Right cardiac atrium (tissue), 5 donors: ENCODE results near the gene TMEM18. TPM values are rescaled to one million over a fixed set of nuclear protein-coding genes. Genes with fewer than 3 reads are reported as not detected.

Experiments
- ATAC-seq, 2 donors: fragments of 200-7000 bp; cut with Tn5 transposase; one replicate each; pipeline versions ENCODE4 v1.8.0 to v1.9.1; 2020; ENCODE audit warnings: moderate library complexity in 2 of 2, mild to moderate bottlenecking in 1 of 2
- DNase-seq, 3 donors: peaks; one replicate each; pipeline ENCODE4 v3.0.0-alpha.2; 2020
- H3K27ac ChIP-seq: one replicate; pipeline ENCODE4 v1.5.1; 2013; ENCODE audit warnings: mild to moderate bottlenecking, low read length, control low read depth, moderate library complexity
- H3K27me3 ChIP-seq: one replicate; pipeline ENCODE4 v1.6.1; 2013; ENCODE audit not compliant: control insufficient read depth, insufficient read depth
- H3K4me1 ChIP-seq: one replicate; pipeline ENCODE4 v1.6.1; 2013; ENCODE audit warnings: low read length; ENCODE audit not compliant: control insufficient read depth, insufficient read depth
- H3K4me3 ChIP-seq: one replicate; pipeline ENCODE4 v1.5.1; 2013; ENCODE audit warnings: low read length, control low read depth
- H3K9me3 ChIP-seq: one replicate; pipeline ENCODE4 v1.6.1; 2013; ENCODE audit warnings: low read length; ENCODE audit not compliant: control insufficient read depth
- WGBS: extraction: QIAGEN DNeasy Blood & Tissue Kit; methylation state at CpG from one replicate; pipeline ENCODE4 v1.1.7; 2013; 5-methylcytosine and 5-hydroxymethylcytosine counted together
- intact Hi-C, 4 donors: fragments of 100-400 bp; cut with DNase I; formaldehyde crosslinking; loops; one replicate each; pipeline versions ENCODE4 v1.11.0 to v1.14.0; 2022 to 2023
- polyA plus RNA-seq: library from polyadenylated mRNA; stranded (reverse); fragments of 200-250 nt; gene quantifications from one replicate; pipeline ENCODE4 v1.2.3, GENCODE V29; 2013
- total RNA-seq, 4 donors: library from RNA; stranded (reverse); fragmentation: NEBNext Ultra II Directional; extraction: Animal tissue kit (Norgen Biotek cat#: 25700); gene quantifications; one replicate each; pipeline ENCODE4 v1.2.1, GENCODE V29; 2021
- donor health status: healthy with polysubstance abuse.
- donor health status: DM: no; HTN: yes; CAD: no.
- donor health status: DM: no; HTN: no; CAD: no.
- donor health status: DM: no; HTN: yes; CAD: no; lungs with severe emphysema.
- donor health status: DM: yes; HTN: yes; CAD: no.

TMEM18 gene
- total and polyA plus RNA-seq, 5 donors: 10.6 to 16.4 (median 14.8) TPM

GRCh38 chr2:650343-651310 is 26.6 kb downstream of the TMEM18 start:
- intact Hi-C loops: no loop called here
- Histone ChIP-seq H3K4me1 (no peaks in the 10 kb centered on the region), H3K4me3 (no peak overlapping the region), H3K27me3 (no peaks in the 10 kb centered on the region), H3K9me3 (no peaks in the 10 kb centered on the region), H3K27ac (no peak overlapping the region)
- DNase-seq (no peak), ATAC-seq (no peak)
- 86% methylated on average over 25 of the region's 25 CpGs for WGBS

GRCh38 chr2:649426-650342 is 27.5 kb downstream of the TMEM18 start:
- no peak for ATAC-seq

GRCh38 chr2:648476-649424 is 28.5 kb downstream of the TMEM18 start:
- DNase-seq: no peak

More at GRCh38 chr2:649426-650342, 27.5 kb downstream of the TMEM18 start:
- DNase-seq: no peak
- intact Hi-C loops: no loop called here
- Histone ChIP-seq H3K9me3 (no peaks in the 10 kb centered on the region), H3K27me3 (no peaks in the 10 kb centered on the region), H3K4me3 (no peak overlapping the region), H3K27ac (no peak overlapping the region), H3K4me1 (no peaks in the 10 kb centered on the region)
- 88% methylated on average over 20 of the region's 20 CpGs for WGBS

GRCh38 chr2:647691-648231 is 29.4 kb downstream of the TMEM18 start:
- DNase-seq: no peak
- no peaks in the 10 kb centered on the region for H3K9me3 ChIP-seq
- no peak overlapping the region for H3K4me3 ChIP-seq
- intact Hi-C loops: no loop called here
- H3K27ac ChIP-seq: no peak overlapping the region
- H3K27me3 ChIP-seq: no peaks in the 10 kb centered on the region
- no peak for ATAC-seq
- no peaks in the 10 kb centered on the region for H3K4me1 ChIP-seq
- WGBS: 84% methylated on average over 16 of the region's 16 CpGs

More at GRCh38 chr2:648476-649424, 28.5 kb downstream of the TMEM18 start:
- Histone ChIP-seq H3K9me3 (no peaks in the 10 kb centered on the region), H3K4me3 (no peak overlapping the region), H3K27me3 (no peaks in the 10 kb centered on the region), H3K4me1 (no peaks in the 10 kb centered on the region), H3K27ac (no peak overlapping the region)
- intact Hi-C loops: no loop called here
- WGBS: 81% methylated on average over 26 of the region's 26 CpGs
- ATAC-seq: no peak

- no peak overlapping the region for H3K4me3 ChIP-seq
- no peaks in the 10 kb centered on the region for H3K4me1 ChIP-seq
- 86% methylated on average over 10 of the region's 10 CpGs for WGBS
- H3K27me3 ChIP-seq: no peaks in the 10 kb centered on the region
- H3K27ac ChIP-seq: no peak overlapping the region
- intact Hi-C loops: no loop called here
- H3K9me3 ChIP-seq: no peaks in the 10 kb centered on the region
- ATAC-seq: no peak
- no peak for DNase-seq
Measured at GRCh38 chr2:647003-647560, 30.1 kb downstream of the TMEM18 start.

- H3K4me3 ChIP-seq: no peak overlapping the region
- 53% methylated on average over 5 of the region's 5 CpGs for WGBS
- no peaks in the 10 kb centered on the region for H3K9me3 ChIP-seq
- DNase-seq (no peak), ATAC-seq (no peak)
- no peaks in the 10 kb centered on the region for H3K4me1 ChIP-seq
- H3K27ac ChIP-seq: no peak overlapping the region
- intact Hi-C loops: no loop called here
- no peaks in the 10 kb centered on the region for H3K27me3 ChIP-seq
Measured at GRCh38 chr2:644871-645270, 32.3 kb downstream of the TMEM18 start.

GRCh38 chr2:643761-644160 is 33.4 kb downstream of the TMEM18 start:
- 67% methylated on average over 4 of the region's 4 CpGs for WGBS
- DNase-seq (no peak), ATAC-seq (no peak)
- no peak overlapping the region for H3K4me3 ChIP-seq
- H3K27ac ChIP-seq: no peak overlapping the region
- no peaks in the 10 kb centered on the region for H3K27me3 ChIP-seq
- intact Hi-C loops: no loop called here
- H3K9me3 ChIP-seq: no peaks in the 10 kb centered on the region
- H3K4me1 ChIP-seq: no peaks in the 10 kb centered on the region

- Histone ChIP-seq H3K4me1 (no peaks in the 10 kb centered on the region), H3K27ac (no peak overlapping the region), H3K4me3 (no peak overlapping the region), H3K27me3 (no peaks in the 10 kb centered on the region), H3K9me3 (no peaks in the 10 kb centered on the region)
- WGBS: 82% methylated on average over 10 of the region's 10 CpGs
- DNase-seq: no peak
- ATAC-seq: peak in 1 of 2 donors; percentile 16
- intact Hi-C loops: no loop called here
Measured at GRCh38 chr2:643334-643733, 33.9 kb downstream of the TMEM18 start.

- H3K27ac ChIP-seq: no peak overlapping the region
- H3K27me3 ChIP-seq: no peaks in the 10 kb centered on the region
- H3K4me3 ChIP-seq: no peak overlapping the region
- WGBS: 83% methylated on average over 35 of the region's 35 CpGs
- H3K4me1 ChIP-seq: no peaks in the 10 kb centered on the region
- intact Hi-C loops: no loop called here
- DNase-seq: no peak
- H3K9me3 ChIP-seq: no peaks in the 10 kb centered on the region
- ATAC-seq: no peak
Measured at GRCh38 chr2:641872-642815, 35.1 kb downstream of the TMEM18 start.
